ENCODE data around the gene SERGEF.

The SERGEF gene

DNA sequence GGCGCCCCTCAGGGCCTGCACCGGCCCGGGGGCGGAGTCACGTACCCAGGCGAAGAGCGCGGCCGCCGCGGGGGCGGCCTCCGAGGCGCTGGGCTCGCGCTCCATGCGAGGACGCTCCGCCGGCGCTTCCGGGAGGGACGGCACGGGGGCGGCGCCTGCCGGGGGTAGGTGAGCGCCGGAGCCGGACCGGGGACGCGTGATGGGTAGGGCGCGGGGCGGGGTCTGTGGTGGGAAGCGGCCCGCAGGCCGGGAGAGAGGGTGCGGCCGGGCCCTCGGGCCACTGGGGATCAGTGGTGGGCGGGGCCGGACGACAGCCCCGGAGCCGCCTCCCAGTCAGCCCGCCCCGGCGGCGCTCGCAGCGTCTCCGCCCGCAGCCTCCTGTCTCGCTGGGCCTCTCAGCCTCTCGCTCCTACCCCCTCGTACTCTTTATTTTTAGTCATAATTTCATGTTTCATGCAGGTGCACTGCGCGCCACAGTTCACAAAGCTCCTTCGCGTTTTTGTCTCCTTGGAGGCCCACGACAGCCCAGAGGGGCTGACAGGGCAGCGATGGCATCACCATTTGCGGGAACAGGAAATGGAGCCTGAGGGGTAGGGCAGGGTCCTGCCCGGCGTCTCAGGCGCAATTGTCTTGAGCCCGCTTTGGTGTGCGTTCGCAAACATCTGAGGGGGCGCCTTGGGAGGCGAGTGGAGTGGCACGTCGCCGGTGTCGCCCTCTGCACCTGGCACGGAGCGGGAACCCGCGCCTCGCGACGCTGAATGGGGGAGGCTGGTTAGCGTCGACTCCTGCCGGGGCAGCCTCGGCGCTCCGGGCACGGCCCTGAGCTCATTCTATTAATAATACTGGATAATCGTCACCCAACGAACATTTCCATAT lies at the start of gene SERGEF:
SERGEF (minus strand) TSS at position 142 of the 876 bp plus-strand sequence; CDS start at position 105, 37 bp downstream.
- DNase-seq = peak; percentile 76 to 82

DNA sequence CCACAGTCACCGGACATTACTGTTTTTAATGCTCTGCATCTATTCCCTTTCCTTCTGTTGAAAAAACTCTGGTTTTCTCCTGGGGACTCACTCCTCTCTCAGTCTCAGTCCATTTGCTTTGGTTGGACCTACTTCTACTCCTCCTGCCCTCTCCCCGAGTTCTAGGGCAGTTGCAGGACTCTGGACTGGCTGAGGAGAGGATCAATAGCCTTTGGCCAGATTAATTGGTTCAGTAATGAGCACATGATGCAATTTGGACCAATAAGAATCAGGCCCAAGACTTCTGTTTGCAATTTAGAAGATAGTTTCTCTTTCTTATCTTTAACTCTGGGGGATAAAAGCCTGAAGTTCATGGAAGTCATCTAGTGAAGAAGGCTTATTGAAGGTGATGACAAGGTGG lies 48.5 kb upstream of the SERGEF start:
- DNase-seq = no peak

DNA sequence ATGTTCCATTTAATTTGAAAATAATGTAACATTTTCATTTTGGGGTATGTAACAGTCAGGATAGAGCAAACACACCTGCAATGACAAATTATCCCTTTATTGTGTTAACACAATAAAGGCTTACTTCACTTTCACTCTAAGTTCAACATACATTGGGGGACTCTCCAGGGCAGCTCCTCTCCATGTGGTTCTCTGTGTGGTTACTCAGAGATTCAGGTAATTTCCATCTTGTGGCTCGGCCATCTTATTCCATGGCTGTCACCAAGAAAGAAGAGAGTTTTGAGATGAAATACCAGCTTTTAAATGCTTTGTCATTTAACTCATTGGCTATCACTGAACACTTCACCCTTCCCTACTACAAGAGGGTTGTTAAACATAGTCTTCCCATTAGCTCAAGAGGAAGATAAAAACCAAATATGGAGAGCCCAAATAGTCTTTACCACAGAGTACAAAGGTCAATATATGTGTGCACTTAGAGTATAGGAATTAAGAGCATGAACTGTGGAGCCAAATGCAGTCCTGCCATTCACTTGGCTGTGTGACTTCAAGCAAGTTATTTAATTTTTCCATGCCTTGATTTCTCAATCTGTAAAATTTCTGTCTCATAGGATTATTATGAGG lies 43.8 kb upstream of the SERGEF start:
- no peak for DNase-seq

DNA sequence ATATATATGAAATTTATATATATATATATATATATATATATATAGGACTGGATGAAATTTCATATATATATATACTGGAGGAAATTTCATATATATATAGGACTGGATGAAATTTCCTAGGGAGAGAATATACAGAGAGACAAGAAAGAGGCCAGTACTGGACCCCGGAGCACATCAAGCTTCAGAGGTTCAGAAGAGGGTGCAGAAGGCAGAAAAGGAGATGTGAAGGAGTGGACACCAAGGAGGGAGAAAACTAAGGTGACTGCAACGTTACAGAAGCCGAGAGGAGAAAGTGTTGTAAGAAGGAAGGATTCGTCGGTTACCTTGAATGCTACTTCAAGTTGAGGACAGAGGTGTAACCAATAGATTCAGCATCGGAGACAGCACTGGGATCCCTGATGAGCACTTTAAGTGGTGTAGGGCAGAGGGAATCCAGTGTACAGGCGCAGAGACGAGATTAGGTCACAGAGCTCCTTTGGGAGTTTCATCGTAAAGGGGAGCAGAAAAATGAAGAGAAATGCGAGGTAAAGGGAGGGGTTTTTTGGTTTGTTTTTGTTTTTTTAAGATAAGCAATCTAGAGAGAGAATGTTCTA lies 41.8 kb upstream of the SERGEF start:
- no peak for DNase-seq

DNA sequence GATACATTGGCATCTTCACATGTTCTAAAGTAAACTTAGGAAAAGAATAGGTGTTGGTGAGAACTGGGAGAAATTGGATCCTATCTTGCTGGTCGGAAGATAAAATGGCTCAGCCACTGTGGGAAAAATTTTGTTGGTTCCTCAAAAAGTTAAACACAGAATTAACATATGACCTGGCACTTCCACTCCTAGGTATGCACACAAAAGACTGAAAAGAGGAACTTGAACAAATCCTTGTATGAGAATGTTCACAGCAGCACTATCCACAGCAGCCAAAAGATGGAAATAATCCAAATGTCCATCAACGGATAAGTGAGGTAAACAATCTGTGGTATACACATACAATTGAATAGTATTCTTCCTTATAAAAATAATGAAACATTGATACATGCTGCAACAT lies 38.0 kb upstream of the SERGEF start:
- DNase-seq = peak; percentile 3 to 25

DNA sequence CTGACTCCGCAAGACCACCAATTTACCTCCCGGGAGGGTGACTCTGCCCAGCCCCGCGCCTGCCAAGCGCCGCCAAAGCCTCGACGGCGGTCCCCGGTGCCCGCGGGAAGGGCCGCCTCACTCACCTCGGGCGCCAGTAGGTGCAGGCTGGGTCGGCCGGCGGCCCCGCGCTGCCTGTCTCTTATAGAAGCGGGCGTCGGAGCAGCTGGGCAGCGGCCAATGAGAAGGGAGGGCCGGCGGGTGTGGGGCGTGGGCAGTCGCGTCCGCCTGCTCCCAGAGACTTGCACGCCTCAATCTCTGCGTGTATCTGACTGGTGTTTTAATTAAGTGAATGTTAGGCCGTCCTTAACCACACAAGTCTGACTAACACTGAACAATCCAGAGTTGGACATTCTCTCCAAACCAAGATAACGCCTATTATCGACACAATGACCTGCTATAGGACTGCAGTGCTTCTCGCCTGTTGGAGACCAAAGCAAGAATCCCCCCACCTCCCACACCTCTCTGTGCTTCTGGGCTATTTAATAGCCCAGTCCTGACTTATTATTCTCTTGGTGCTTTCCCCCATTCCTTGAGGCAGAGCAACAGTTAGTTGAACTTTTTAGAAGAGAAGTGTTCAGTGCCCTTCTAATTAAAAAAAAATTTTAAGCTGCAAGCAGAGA lies 33.4 kb upstream of the SERGEF start, which contains the start of gene TPH1:
TPH1 (minus strand) TSS at position 154 of the 662 bp plus-strand sequence. CDS start 5,507 bp downstream, outside the sequence.
- no peak for DNase-seq

DNA sequence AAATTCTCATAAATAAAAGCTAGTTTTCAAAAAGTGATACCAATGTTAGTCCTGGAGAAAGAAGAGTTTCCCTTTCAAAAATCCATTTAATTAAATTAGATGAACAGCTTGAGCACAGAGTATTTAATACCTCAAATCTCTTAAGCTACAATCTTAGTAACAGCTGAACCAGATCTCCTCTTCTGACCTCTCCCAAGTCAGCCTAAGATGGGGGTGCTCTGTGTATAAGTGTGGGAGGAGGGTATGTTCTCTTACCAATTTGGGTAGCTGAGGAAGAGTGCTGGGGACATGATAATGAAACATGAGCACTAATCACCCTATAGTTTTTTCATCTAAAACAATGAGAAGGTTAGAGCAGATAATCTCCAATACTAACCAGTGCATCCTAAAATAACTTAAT lies 23.6 kb upstream of the SERGEF start:
- no peak for DNase-seq

DNA sequence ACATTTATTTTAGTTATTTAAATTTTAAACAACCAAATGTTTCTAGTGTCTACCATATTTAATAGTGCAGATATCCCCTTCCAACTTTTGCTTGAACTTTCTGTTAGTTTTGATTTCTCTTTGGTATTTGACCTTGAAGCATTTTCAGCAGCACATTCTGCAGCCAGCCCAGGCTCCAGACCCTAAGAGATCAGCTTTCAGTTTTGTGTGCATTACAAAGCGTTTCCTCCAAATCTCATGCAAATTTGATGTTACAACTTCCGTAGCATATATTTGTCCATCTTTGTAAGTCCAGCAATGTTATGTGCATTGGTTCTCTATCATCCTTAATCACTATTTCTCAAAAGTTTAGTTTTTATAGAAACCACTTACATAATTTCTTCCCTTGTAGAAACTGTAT lies 14.6 kb upstream of the SERGEF start:
- DNase-seq = no peak

DNA sequence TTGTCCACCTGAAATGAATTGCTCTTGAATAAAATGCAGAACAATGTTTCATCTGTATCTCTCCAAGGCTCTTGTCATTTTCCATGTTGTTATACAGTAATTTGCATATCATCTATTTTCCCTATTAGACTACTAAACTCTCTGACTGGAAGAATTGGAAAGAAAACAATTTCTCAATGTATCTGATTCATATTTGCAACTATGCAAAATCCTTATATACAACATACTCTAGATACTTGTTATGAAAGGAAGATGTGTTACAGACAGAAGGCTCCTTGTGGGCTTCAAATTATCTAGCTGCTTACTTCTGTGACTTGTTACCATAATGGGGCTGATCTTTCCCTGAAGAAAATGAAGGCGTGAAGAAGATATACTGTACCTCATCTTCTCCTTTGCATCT lies 9.6 kb upstream of the SERGEF start:
- DNase-seq = no peak

DNA sequence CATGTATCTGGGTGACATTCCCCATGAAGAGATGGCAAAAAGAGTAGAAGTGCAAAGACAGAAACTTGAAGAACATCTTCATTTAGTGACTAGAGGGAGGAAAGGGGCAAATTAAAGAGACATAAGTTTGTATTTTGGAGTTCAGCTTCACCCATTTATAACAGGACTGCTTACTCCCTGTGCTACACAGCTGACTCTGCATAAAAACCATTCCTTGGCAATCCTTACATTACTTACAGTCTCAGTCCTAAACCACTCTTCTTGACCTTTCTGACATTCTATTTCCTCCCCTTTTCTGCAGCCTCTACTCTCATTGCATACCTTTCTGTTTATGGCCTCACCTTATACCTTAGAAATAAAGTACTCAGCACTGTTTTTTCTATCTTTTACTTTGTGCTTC lies 6.8 kb upstream of the SERGEF start:
- DNase-seq = no peak

DNA sequence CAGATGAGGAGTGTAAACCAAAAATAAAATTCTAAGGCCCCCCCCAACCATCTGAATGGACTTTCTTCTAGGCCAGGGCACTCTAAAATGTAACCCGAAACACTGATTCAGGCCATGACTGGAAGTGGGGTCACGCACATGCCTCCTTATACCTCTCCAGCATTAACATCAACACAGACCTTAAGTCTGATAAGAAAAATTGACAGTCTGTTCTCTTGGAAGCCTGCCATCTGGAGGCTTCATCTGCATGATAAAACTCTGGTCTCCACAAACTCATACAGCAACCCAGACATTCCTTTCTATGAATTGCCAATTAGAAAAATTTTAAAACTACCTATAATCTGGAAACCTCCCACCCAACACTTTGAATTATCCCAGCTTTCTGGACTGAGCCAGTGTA lies 3.9 kb upstream of the SERGEF start:
- no peak for DNase-seq

DNA sequence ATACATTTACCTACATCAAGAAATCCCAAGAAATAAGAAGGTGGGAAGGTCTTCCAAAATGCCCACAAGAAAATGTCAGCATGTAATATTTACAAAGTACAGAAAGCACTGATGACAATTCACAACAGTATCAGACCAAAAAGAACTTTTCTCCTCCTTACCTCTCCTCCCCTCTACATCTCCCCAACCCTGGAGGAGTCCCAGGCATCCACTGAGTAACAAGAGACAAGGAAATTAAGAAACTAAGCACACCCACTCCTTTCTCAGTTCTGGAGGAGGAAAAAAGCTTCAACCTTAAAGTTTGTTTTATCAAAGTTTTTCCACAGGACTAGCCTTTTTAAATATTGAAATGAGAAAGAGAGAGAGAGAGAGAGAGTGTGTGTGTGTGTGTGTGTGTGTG lies 2.0 kb upstream of the SERGEF start:
- no peak for DNase-seq

DNA sequence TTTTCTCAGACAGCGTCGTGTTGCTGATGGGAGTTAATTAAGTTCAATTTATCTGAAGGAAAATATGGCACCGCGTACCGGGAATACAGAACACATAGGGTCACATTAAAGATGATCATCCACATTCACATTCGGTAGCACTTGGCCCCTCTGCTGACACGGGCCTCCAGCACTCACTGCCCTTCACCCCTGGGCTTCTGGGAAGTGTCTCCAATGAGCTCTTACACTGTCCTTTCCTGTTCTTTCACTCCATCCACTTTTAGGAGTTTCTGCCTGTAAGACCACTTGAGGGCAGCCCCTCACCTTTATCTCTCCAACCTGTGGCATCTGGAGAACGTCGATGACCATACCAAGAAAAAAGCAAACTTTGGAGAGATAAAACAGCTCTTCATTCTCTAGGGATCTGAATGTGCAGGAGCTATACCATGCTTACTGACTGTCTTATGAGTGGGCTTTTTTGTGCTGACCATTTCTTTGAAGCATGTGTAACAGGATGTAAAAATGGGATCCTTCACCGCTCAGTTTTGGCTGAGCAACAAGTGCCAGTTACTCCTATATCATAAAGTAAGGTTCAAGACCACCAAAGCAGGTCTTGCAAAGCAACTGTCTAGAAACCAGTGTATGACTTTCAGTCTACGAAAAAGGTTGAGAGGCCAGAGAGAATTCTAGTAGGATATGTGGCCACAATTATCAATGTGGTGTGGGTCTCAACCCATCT lies 1.1 kb upstream of the SERGEF start:
- peak in 1 of 2 experiments; percentile 12 for DNase-seq

DNA sequence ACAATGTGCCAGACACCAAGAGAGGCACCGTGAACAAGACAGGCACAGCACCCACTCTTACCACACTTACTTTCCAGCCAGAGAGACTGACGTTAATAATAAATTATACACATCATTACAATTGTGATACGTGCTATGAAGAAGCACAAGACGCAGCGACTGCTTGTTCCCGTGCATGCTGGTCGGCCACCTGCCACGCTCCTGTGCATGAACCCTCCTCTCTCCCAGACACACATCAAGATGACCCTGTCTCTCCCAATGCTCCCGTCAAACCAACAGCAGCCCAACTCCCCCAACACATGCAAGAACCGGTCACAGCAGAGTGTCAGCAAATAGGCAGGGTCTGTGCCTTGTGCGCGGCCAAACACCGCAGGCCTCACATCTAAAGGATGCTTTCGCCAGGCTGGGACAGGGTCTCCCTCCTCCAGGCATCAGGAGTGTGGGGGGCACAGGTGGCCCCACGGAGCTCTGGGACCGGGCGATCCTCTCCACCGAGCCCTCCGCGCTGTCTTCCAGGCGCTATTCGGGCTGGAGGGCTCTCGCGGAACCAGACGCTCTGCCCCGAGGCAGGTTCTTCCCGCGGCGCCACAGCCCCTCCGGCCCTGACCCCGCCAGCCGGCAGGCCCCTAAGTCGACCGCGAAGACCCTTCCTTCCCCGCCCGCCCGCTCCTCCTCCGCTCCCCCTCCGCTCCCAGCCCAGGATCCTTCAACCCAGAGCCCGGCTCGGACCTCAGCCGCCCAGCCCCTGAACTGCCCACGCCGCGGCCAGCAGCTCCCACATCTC lies 533 bp downstream of the SERGEF start:
- no peak for DNase-seq

DNA sequence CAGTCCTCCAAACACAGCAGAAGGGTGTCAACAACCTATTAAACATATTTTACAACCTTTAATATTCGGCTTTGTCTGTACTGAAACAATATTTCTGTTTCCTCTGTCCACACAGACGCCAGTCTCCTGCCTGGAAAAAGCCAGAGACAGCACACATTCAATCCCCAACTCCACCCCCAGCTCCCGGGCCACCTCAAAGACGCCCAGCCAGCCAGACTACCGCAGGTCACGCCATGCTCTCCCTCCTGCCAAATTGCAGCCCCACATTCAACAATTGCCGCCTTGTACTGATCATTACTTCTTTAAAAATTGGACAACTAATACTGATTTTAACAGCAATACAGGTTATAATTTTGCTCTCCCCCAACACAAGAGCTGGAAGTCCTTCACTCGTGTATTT lies 1.2 kb downstream of the SERGEF start:
- DNase-seq = no peak

DNA sequence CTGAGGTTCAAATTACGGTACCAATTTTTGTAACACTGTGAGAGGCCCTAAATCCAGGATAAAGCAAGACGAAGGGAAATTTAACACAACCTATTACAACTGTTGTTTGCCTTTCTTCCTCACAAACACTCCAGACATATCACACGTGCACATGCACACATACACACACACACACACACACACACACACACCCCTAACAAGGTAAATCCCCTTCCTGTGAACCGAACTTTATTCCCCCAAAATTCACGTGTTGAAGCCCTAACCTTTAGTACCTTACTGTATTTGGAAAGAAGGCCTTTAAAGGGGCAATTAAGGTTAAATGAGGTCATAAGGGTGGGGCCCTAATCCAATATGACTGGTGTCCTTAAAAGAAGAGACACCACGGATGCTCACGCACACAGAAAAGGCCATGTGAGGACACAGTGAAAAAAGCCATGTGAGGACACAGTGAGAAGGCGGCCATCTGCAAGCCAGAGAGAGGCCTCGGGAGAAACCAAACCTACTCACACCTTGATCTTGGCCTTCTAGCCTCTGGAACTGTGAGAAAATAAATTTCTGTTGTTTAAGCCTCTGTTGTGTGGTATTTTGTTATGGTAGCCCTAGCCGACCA lies 1.8 kb downstream of the SERGEF start:
- no peak for DNase-seq

DNA sequence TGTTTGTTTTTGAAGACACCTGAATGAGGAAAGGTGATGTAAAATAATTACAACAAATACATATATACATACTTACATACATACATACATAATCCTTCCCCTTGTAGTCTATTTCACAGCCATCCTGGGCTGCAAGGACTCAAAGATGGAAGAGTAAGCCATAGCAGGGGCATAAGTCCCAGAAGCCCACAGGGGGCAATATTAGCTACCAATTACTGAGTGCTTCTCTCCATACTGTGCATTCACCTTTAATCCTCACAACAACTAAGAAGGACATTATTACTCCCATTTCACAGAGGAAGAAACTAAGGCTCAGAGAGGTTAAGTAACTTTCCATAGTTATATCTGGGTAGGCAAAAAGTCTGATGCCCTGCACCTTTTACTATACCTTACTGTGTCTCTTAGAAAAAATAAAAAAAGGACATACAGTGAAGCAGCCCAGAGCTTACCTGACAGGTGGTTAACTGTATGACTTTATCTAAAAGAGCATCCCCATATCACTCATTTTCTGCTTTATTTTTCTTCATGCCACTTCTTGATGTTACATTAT lies 2.7 kb downstream of the SERGEF start:
- peak in 1 of 2 experiments; percentile 14 for DNase-seq

DNA sequence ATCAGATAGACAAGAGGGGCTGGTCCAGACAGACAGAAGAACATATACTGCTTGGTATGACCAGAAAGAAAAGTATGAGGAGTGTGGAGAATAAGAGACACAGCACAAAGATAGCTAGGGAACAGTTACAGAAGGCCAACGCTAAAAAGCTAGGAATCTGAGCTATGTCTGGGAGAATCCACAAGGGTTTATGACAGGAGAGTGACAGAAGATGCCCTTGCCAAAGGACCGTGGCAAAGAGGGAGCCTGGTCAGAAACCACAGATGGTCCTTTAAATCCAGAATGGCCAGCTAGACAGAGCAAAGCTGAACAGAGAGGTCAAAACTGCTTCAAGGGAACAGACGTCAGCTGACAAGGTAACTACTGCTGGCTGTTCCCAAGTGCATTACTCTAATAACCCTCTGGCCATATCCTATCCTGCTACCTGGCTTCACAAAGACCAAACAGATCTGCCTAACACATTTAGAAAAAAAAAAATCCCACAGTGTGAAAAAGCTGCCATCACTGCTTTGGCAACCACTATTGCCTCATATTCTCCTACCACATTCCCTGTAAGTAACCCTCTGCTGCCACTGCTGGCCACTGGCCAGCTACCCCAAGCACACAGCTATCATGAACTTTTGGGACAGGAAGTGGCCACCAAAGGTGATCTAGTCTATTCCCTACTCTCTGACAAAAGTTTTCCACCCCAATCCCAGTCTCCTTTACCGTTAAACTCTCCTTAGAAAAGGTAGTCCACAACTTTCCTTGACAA lies 7.3 kb downstream of the SERGEF start:
- DNase-seq = no peak

DNA sequence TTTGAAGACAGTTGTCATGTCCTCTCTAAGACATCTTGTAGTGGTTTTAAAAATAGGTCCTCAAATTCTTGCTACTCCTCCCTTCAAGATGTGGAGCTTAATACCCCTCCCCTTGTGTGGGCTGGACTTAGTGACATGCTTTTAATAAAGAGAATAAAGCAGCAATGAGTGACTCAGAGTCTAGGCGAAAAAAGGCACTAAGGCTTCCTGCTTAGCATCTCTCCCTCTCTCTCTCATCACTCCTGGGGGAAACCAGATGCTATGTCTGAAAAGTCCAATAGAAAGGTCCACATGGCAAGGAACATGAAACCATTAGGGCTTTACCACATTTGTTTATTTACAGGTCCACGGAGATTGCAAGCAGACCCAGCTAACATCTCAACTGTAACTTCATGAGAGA lies 11.7 kb downstream of the SERGEF start:
- no peak for DNase-seq

DNA sequence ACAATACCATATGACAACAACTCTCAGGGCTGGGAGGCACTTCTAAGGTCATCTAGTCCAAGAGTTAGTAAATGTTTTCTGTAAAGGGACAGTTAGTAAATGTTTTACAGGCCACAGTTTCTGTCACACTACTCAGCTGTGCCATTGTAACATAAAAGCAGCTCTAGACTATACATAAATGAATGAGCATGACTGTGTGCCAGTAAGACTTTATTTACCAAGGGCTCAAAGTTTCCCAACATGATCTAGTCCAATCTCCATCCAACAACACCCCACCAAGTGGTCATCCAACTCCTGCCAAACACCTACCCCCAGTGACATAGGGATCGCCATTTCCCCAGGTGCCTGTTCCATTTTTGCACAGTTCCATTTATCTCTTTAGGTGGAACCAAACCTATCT lies 12.1 kb downstream of the SERGEF start:
- no peak for DNase-seq

Data from Kasumi-1 (cell line).